ENCODE measurements around the gene CTSS. TPM values are rescaled to one million over a fixed set of nuclear protein-coding genes. Genes with fewer than 3 reads are reported as not detected.
A peak's percentile ranks its signal among the peaks of the same experiment; 100 is the strongest.

The CTSS gene
- total RNA-seq (ENCODE audit: unreplicated experiment), result 0.81 TPM
- long read RNA-seq, result 0 reads

DNA sequence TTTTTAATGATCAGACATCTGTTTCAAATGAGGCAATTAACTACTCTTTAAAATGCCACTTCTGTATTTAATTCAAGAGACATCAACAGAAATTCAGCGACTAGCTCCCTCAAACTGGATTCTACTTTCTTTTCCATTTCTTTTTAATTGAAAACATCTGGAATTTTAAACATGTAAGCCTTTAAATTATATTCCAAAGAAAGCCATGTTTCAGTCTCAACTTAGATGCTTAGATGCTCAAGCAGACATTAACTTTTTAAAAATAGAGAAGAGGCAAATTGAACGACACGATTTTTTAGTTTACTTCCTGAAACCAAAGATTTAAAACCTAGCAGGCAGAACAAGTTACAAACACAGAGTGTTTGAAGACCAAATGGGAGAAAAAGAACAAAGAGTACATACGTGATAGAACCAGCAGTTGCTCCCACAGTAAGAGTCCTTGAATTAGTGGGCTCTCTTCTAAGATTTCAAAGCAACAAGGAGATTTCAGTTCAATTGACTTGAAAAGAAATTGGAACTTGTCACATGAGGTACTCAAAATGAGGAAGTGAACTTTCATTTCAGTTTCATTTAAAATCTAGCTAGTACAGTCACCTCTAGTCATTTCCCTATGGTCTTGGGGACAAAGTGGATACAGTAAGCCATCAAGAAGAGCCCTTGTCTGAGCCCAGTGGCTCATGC lies at the start of gene CTSS:
TSS of gene CTSS (minus strand) at position 483 of the 681 bp plus-strand sequence. CDS start 1,015 bp downstream, outside the sequence.
- H3K27ac Mint-ChIP-seq (ENCODE audit: unreplicated experiment), result no peak within 1 kb of the TSS
- H3K4me3 Mint-ChIP-seq (ENCODE audit: unreplicated experiment), result no peak within 1 kb of the TSS
- H3K27me3 Mint-ChIP-seq (ENCODE audit: unreplicated experiment), result peaks cover 4% of the 10 kb centered on the region
- DNase-seq, result no peak
- no peaks in the 10 kb centered on the region for H3K4me1 Mint-ChIP-seq (ENCODE audit: low read depth, unreplicated experiment)
- H3K9me3 Mint-ChIP-seq (ENCODE audit: unreplicated experiment), result peaks cover 1% of the 10 kb centered on the region
- H3K36me3 Mint-ChIP-seq (ENCODE audit: unreplicated experiment), result peaks cover 1% of the 10 kb centered on the region
- TF ChIP-seq, protein P1, sequence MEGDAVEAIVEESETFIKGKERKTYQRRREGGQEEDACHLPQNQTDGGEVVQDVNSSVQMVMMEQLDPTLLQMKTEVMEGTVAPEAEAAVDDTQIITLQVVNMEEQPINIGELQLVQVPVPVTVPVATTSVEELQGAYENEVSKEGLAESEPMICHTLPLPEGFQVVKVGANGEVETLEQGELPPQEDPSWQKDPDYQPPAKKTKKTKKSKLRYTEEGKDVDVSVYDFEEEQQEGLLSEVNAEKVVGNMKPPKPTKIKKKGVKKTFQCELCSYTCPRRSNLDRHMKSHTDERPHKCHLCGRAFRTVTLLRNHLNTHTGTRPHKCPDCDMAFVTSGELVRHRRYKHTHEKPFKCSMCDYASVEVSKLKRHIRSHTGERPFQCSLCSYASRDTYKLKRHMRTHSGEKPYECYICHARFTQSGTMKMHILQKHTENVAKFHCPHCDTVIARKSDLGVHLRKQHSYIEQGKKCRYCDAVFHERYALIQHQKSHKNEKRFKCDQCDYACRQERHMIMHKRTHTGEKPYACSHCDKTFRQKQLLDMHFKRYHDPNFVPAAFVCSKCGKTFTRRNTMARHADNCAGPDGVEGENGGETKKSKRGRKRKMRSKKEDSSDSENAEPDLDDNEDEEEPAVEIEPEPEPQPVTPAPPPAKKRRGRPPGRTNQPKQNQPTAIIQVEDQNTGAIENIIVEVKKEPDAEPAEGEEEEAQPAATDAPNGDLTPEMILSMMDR (IDR thresholded peaks at IDR 0.05; ENCODE audit: partially characterized antibody, unreplicated experiment), result no peak

DNA sequence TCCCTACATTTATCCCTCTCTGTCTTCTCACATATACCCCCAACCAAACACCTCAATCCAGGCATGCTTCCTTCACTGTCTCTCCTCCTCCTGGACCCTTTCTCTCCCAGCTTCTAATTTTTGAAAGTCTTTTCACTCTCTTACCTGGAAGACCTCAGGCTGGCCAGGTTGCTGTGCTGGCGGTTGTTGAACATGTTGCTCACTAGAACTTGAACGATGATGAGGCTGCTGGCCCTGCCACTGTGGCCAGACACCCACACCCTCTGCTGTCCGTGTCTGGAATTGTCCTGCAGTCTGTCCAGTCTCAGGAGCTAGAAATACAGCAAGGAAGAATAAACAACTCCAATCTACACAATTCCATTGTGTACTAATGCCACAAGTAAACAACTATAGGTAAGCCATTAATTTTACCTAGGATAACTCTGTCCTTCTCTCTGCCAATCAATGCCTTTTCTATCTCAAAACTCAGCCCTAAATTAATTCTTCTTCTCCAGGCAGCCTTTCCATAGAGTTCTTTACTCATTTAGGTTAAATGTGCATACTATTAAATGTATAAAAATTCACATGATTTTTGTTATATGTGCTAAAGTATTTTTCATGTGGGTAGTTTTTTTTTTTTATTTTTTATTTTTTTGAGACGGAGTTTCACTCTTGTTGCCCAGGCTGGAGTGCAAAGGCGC lies 47.6 kb upstream of the CTSS start:
- TF ChIP-seq, protein P1 (IDR thresholded peaks at IDR 0.05; ENCODE audit: partially characterized antibody, unreplicated experiment), result peak; percentile 45
- Mint-ChIP-seq H3K4me3 (ENCODE audit: unreplicated experiment) (no peak overlapping the region), H3K4me1 (ENCODE audit: low read depth, unreplicated experiment) (no peaks in the 10 kb centered on the region), H3K9me3 (ENCODE audit: unreplicated experiment) (no peaks in the 10 kb centered on the region), H3K27ac (ENCODE audit: unreplicated experiment) (no peak overlapping the region), H3K27me3 (ENCODE audit: unreplicated experiment) (no peaks in the 10 kb centered on the region), H3K36me3 (ENCODE audit: unreplicated experiment) (no peaks in the 10 kb centered on the region)
- peak; percentile 65 for DNase-seq

DNA sequence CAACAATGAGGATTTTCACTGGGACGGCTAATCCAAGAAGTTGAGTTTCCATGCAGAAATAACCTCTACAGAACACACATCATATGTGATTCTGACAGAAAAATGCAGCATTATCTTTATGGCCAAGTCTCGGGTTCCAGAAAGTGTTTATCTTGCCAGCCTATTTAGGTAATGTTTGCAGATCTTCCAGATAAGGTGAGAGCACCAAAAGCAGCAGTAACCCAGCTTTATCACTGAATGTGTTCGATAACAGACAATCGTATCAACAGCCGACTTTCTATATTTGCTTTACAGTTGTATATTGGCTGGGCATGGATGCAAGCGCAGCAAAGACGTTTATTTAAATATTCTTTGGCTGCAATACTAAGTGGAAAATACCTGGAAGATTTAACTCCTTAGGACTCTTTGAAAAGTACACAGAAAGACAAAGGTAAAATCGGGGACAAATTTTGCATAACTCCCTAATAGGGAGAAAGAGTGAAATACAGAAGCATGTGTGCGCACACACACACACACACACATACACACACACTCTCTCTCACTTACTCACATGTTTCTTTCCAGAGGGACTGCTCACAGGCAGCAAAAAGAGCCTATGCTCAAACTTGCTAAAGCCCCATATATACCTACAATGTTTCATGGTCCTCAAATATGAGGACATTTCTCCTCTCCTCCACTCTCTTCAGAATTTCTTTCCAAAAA lies 45.5 kb upstream of the CTSS start:
- DNase-seq, result no peak
- TF ChIP-seq, protein P1 (IDR thresholded peaks at IDR 0.05; ENCODE audit: partially characterized antibody, unreplicated experiment), result no peak
- peaks cover 3% of the 10 kb centered on the region for H3K27me3 Mint-ChIP-seq (ENCODE audit: unreplicated experiment)
- H3K27ac Mint-ChIP-seq (ENCODE audit: unreplicated experiment), result no peak overlapping the region
- H3K4me3 Mint-ChIP-seq (ENCODE audit: unreplicated experiment), result no peak overlapping the region
- H3K9me3 Mint-ChIP-seq (ENCODE audit: unreplicated experiment), result no peaks in the 10 kb centered on the region
- H3K36me3 Mint-ChIP-seq (ENCODE audit: unreplicated experiment), result no peaks in the 10 kb centered on the region
- peaks cover 8% of the 10 kb centered on the region for H3K4me1 Mint-ChIP-seq (ENCODE audit: low read depth, unreplicated experiment)

- Mint-ChIP-seq H3K9me3 (ENCODE audit: unreplicated experiment) (no peaks in the 10 kb centered on the region), H3K27me3 (ENCODE audit: unreplicated experiment) (peaks cover 3% of the 10 kb centered on the region), H3K27ac (ENCODE audit: unreplicated experiment) (no peak overlapping the region), H3K36me3 (ENCODE audit: unreplicated experiment) (no peaks in the 10 kb centered on the region), H3K4me1 (ENCODE audit: low read depth, unreplicated experiment) (peaks cover 8% of the 10 kb centered on the region), H3K4me3 (ENCODE audit: unreplicated experiment) (no peak overlapping the region)
- no peak for DNase-seq
- TF ChIP-seq, protein P1 (IDR thresholded peaks at IDR 0.05; ENCODE audit: partially characterized antibody, unreplicated experiment), result no peak
Observed at GRCh38 chr1:150809651-150810050, 44.1 kb upstream of the CTSS start.

Data from glutamatergic neuron (in vitro differentiated cells).